GM18858 (cell line): Measurements from ENCODE around the gene OR1M1.
"Not testable (repeated sequence)": the region's sequence is repeated elsewhere in the genome, so short reads cannot be mapped to it uniquely, and the experiment has no call there.

ENCODE experiments used
- ATAC-seq: cut with Tn5 transposase; IDR thresholded peaks from one replicate; pipeline ENCODE4 v1.9.1; 2021; ENCODE audit not compliant: unreplicated experiment

OR1M1 gene

GRCh38 chr19:9086761-9087160, at the start of gene OR1M1:
Gene OR1M1 (plus strand): TSS chr19:9087061. CDS start chr19:9093245, 6,184 bp downstream.
- ATAC-seq, result no peak

GRCh38 chr19:9037400-9038062, 49.3 kb upstream of the OR1M1 start:
- no peak for ATAC-seq

- no peak for ATAC-seq
These were observed 47.1 kb upstream of the OR1M1 start for GRCh38 chr19:9039728-9040127.

GRCh38 chr19:9040131-9040530, 46.7 kb upstream of the OR1M1 start:
- no peak for ATAC-seq

- no peak for ATAC-seq
These were observed 45.8 kb upstream of the OR1M1 start for GRCh38 chr19:9041023-9041422.

GRCh38 chr19:9043524-9043923, 43.3 kb upstream of the OR1M1 start:
- no peak for ATAC-seq

- ATAC-seq, result no peak
These were observed 42.4 kb upstream of the OR1M1 start for GRCh38 chr19:9044449-9044848.

- ATAC-seq, result no peak
These were observed 40.2 kb upstream of the OR1M1 start for GRCh38 chr19:9046694-9047093.

- no peak for ATAC-seq
These were observed 34.0 kb upstream of the OR1M1 start for GRCh38 chr19:9052894-9053293.

GRCh38 chr19:9053674-9054073, 33.2 kb upstream of the OR1M1 start:
- ATAC-seq, result not testable (repeated sequence)

GRCh38 chr19:9054207-9054606, 32.7 kb upstream of the OR1M1 start:
- no peak for ATAC-seq

- no peak for ATAC-seq
These were observed 32.1 kb upstream of the OR1M1 start for GRCh38 chr19:9054765-9055164.

GRCh38 chr19:9056131-9056530, 30.7 kb upstream of the OR1M1 start:
- not testable (repeated sequence) for ATAC-seq

- ATAC-seq, result no peak
These were observed 29.2 kb upstream of the OR1M1 start for GRCh38 chr19:9057505-9058258.

GRCh38 chr19:9058905-9059667, 27.8 kb upstream of the OR1M1 start:
- no peak for ATAC-seq

- no peak for ATAC-seq
These were observed 26.1 kb upstream of the OR1M1 start for GRCh38 chr19:9060564-9061340.

GRCh38 chr19:9061879-9062278, 25.0 kb upstream of the OR1M1 start:
- ATAC-seq, result no peak

GRCh38 chr19:9065457-9066014, 21.3 kb upstream of the OR1M1 start:
- ATAC-seq, result no peak

- no peak for ATAC-seq
These were observed 16.8 kb upstream of the OR1M1 start for GRCh38 chr19:9070066-9070465.

- ATAC-seq, result not testable (repeated sequence)
These were observed 15.1 kb upstream of the OR1M1 start for GRCh38 chr19:9071720-9072119.

GRCh38 chr19:9073806-9074205, 13.1 kb upstream of the OR1M1 start:
- ATAC-seq, result no peak
